ENCODE results near the gene LIMS1.
A peak's percentile ranks its signal among the peaks of the same experiment; 100 is the strongest.
"Not testable (repeated sequence)": the region's sequence is repeated elsewhere in the genome, so short reads cannot be mapped to it uniquely, and the experiment has no call there.

Gene LIMS1

DNA sequence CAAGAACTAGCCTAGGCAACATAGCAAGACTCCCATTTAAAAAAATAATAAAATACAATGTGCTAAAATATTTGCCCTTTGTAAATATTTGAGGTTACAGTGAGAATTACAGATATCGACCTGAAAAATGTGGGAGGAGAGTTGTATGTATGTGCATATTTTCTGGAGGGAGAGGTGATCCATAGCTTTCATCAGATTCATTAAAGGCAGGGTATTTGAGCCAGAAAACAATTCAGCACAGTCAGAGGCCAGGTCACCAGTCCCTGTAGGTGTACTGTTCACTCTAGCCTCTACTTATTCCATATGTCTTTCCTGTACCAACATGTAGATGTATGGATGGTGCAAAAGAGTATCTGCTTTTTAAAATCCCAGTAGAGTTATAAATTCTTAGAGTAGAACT, 136.0 kb downstream of the LIMS1 start:
- not testable (repeated sequence) for DNase-seq

DNA sequence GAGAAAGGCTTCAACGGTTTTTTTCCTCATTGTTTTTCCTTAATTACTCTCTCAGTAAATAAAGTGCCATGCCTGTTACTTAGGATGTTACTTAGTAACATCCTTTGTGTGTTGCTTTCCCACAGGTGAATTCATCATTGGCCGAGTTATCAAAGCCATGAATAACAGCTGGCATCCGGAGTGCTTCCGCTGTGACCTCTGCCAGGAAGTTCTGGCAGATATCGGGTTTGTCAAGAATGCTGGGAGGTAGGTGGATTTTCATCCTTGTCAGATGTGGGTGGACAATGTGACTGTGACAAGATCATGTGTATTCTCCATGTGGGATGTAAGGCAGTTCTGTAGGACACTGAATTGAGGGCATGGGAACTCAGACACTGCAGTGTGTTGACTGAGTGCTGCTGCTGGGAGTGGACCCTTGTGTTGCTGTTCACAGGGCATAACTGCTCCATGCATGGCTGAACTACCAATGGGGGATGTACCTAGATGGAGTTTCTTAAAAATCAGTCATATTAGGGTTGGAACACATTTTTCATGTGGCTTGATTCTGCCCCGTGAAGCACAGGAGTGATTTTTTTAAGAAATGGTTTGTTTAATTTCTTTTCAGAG, 138.0 kb downstream of the LIMS1 start:
- not testable (repeated sequence) for DNase-seq

DNA sequence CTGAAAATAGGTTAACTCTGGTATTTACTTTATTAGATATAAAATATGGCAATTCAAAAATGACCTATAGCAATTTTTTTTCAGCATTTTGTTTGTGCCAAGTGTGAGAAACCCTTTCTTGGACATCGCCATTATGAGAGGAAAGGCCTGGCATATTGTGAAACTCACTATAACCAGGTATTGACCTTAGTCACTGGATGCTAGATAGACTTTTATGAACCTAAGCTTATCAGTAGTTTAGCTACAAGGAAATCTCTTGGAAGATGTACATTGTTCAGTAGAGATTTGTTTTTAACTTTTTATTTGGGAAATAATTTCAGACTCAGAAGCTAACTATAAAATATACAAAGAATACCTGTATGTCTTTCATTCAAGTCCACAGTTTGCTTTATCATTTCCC, 142.3 kb downstream of the LIMS1 start:
- not testable (repeated sequence) for DNase-seq

DNA sequence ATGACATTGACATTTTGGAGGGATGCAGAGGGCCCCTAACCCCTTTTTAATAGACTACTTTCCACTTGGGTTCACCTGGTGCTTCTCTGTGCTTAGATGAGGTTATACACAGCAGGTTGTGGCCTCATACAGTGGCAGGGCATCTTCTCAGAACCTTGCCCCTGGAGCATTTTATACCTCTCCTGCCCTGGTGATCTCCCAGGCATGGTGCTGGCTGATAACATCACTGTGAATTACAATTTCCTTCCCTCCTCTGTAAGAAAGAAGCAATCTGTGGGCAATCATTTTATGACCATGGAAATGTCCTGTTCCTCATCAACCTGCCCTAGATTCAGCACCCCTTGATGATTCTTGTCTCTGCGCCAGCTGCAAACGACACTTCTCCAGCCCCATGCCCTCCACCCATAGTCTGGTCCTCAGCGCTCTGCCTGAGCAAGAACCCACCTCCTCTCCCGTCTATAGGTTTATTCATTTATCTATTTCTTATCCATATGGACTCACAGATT, 143.0 kb downstream of the LIMS1 start:
- not testable (repeated sequence) for DNase-seq

DNA sequence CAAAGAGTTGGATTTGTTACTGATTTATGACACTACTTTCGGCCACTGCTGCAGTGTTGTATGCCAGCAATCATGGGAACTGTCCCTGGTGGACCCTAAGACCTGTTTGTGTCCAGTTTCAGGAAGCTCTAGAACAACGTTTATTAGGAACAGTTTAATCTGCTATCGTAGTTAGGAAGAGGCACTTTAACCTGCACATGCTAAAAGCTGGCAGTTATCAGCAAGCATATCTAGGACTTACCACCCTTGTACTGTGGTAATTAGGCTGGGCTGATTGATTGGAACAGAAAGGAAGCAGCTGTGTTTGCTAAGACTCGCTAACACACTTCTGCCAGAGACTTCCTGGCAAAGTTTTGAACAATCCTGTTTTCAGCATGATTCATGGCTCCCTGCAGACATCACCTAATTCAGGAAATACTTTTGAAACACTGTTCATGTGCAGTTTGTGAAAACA, 144.0 kb downstream of the LIMS1 start:
- not testable (repeated sequence) for DNase-seq

DNA sequence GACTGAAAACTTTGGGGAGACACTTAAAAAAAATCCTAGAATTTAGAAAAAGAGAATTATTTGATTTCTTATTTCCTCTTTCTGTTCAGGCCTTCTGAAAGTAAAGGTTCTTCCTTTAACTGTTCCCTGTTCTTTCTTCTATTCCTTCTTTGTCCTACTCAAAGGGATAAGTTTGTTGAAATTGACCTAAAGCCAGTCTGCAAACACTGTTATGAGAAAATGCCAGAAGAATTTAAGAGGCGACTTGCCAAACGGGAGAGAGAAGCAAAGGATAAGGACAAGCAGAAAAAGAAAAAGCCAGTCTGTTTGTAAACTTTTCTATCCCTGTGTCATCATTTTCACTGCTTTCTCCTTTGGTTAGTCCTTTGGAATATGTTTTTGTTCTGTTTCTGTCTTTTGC, 146.5 kb downstream of the LIMS1 start:
- not testable (repeated sequence) for DNase-seq

DNA sequence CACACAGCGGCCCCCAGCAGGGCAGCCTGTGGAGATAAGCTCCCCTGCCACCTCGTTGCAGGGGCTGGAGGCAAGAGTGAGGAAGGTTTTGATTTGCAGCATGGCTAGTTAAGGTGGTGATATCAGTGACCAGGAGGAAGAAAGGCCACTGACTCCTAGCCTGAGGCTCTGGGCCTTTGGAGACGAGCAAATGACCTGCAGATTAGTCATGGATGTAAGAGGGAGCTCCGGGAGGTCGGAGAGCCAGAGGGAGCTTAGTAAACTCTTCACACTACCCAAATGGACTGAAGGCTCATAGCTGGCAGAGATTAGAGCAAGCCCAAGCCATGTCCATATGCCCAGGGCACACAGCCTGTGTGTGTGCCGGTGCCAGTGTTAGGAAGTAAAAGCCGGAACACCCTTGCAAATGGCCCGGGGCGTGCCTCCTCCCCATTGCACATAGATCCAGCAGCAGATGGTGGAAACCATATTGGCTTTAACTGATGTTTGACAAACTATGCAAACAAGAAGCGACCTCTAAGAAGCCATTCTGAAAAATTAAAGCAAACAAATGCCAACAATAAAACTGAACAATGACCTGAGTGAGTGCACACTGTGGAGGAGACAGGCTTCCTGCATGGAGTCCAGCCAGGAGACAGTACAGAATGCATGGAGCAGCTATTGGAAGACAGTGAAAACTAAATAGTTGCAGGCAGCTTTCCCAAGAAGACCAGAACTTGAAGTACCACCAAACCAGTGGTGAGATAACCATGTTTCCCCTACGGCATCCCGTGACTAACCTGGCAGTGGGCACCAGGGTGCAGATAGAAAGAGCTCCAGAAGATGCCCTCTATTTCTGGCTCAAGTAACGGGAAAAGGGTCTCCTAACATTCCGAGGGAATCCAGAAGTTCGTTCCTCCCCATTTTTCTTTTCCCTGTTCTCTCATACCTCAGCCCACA, 154.8 kb downstream of the LIMS1 start:
- DNase-seq = not testable (repeated sequence)

DNA sequence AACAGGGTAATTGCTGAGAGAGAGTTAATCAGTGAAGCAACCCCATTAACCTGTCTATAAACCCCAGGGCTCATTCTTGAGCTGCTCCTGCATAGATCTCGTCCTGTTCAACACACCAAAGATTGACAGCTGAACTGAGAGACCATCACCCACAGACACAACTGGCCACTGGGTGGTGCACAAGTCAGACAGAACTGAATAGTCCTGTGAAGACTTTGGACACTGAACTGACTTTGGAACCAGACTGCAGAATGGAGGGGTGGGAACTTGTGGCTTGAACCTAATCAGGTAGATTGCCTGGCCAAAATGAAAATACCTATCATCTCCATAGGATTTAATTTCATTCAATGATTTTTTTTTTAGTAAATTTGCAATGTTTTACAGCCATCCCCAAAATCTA, 155.7 kb downstream of the LIMS1 start:
- not testable (repeated sequence) for DNase-seq

DNA sequence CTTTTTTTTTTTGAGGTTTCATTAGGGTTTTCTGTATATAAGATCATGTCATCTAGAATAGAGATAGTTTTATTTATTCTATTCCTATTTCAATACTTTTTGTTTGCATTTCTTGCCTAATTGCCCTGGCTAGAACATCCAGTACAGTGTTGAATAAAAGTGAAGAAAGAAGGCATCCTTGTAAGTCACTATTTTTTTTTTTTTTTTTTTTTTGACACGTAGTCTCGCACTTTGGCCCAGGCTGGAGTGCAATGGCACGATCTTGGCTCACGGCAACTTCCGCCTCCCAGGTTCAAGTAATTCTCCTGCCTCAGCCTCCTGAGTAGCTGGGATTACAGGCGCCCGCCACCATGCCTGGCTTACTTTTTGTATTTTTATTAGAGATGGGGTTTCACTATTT, 157.2 kb downstream of the LIMS1 start:
- no peak for DNase-seq

DNA sequence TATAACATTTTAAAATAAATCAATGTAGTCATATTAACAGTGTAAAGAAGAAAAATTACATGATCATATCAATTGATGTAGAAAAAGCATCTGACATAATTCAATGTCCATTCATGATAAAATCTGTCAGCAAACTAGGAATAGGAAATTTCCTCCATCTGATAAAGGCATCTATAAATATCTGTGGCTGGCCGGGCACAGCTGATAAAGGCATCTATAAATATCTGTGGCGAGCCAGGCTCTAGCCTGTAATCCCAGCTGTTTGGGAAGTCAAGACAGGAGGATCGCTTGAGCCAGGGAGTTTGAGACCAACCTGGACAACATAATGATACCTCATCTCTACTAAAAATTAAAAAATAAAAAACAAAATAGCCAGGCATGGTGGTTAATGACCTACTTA, 166.9 kb downstream of the LIMS1 start:
- DNase-seq = no peak

DNA sequence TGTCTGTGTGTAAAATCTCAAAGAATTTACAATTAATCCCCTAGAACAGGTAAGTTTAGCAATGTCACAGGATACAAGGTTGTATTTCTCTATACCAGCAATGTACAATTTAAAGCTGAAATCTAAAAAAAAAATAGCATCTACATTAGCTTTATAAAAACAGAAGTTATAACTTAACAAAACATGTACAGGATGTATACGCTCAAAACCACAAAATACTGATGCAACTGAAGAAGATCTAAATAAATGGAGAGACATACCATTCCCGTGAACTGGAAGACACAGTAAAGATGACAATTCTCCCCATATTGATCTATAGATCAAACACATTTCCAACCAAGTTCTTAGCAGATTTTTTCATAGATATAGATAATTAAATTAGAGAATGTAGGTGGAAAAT, 167.5 kb downstream of the LIMS1 start:
- DNase-seq = no peak

DNA sequence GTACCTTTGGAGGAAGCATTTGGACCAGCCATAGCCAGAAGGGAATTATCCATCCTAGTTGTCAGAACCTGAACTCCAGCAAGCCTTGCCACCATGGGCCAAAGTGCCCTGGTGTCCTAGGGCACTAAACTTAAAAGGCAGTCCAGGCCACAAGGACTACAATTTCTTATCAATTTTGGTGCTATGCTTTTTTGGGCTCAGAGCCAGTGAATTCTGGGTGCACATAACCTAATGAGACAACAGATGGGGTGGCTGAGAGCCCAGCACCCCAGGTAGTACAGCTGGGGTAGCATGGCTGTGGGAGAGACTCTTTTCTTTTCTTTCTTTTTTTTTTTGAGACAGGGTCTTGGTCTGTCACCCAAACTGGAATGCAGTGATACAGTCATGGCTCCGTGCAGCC, 170.6 kb downstream of the LIMS1 start:
- no peak for DNase-seq

DNA sequence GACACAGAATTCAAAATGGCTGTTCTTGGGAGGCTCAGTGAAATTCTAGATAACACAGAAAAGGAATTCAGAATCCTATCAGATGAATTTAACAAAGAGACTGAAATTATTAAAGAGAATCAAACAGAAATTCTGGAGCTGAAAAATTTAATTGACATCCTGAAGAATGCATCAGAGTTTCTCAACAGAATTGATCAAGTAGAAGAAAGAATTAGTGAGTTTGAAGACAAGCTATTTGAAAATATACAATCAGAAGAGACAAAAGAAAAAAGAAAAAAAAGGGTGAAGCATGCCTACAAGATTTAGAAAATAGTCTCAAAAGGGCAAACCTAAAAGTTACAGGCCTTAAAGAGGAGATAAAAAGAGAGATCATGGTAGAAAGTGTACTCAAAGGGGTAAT, 173.0 kb downstream of the LIMS1 start:
- no peak for DNase-seq

DNA sequence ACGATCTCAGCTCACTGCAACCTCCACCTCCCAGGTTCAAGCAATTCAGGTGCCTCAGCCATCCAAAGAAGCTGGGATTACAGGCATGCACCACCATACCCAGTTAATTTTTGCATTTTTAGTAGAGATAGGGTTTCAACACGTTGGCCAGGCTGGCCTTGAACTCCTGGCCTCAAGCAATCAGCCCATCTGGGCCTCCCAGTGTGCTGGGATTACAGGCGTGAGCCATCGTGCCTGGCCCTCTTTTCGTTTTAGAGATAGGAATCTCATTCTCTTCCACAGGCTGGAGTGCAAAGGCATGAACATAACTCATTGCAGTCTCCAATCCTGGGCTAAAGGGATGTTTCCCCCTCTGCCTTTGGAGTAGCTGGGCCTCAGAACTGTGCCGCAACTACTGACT, 182.7 kb downstream of the LIMS1 start:
- DNase-seq = not testable (repeated sequence)

DNA sequence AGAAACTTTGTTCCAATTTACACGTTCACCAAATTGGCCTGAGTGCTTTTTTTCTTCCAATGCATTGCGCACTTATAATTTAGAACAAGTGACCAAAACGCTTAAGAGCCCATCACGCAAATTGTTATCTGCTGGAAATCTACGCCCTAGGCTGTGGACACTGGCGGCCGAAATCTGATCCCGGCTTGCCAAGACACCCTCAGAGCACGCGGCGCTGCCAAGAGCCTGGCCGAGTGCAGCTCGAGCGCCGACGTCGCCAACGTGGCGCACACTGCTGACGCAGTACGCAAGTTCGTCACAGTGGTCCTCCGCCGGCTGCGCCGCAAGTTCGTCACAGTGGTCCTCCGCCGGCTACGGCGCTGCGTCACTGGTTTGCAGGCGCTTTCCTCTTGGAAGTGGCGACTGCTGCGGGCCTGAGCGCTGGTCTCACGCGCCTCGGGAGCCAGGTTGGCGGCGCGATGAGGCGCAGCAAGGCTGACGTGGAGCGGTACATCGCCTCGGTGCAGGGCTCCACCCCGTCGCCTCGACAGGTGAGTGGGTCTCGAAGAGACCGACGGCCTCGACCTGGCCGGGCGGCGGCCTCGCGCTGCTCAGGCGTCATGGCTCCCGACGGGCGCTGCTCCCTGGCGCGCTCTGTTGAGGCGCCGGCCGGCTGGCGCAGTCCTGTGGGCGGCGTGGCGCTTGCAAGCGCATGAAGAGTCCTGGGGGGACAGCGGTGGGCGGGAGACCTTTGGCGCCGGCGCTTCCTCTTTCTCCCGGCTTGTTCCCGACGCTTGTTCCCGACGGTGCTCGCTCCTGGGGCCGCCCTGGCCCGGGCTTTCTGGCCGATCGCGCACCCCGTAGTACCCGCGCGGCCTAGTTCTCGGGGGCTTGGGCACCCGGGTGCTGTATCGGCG, 185.1 kb downstream of the LIMS1 start, which contains the start of gene RANBP2:
Gene RANBP2, plus strand, starts transcription at position 334 of the 896 bp plus-strand sequence. Its CDS starts 125 bp downstream, at position 459.
- peak; percentile 94 for DNase-seq

DNA sequence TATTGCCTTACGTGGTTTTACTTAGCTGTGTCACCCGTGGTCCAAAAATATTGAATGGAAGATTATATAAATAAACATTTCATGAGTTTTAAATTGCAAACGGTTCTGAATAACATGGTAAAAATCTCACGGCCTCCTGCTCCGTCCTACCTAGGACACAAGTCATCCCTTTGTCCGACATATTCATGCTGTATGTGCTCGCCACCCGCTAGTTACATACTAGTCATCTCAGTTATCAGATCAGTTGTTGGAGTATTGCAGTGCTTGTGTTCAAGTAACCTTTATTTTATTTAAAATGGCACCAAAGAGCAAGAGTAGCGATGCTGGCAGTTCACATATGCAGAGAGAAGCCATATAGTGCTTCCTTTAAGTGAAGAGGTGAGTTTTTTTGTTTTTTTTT, 191.8 kb downstream of the LIMS1 start:
- not testable (repeated sequence) for DNase-seq

DNA sequence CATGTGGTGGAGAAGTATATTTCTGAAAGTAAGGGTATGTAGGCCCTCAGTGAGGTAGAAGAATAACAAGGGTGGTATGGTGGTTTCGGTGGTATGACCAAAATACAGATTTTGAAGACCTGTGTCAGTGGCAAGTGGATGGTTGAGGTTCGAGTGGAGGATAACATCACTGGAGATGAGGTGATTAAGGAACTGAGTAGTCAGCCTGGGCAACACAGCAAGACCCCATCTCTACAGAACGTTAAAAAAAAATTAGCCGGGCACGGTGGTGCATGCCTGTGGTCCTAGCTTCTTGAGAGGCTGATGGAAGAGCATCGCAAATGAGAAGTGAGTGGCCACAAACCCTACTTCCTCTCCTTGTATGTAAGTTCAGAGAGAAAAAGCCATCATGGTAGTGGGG, 200.4 kb downstream of the LIMS1 start:
- not testable (repeated sequence) for DNase-seq

Data from stimulated activated naive CD4-positive, alpha-beta T cell treated with Interleukin-2 at 50 U/mL for 16 hours (primary cell).